Suppressor macrophage (primary cell): ENCODE results near the gene ACTL9.
"Not testable (repeated sequence)": the region's sequence is repeated elsewhere in the genome, so short reads cannot be mapped to it uniquely, and the experiment has no call there.

Experiments used
- DNase-seq, 4 experiments: peaks; one replicate each; pipeline ENCODE4 v3.0.0-alpha.2; 2020 to 2022
- total RNA-seq, 17 experiments: gene quantifications; one replicate each; lab custom pipeline; 2026; ENCODE audit warnings: mixed read lengths in 6 of 17, inconsistent platforms in 3 of 17; lab: John Stamatoyannopoulos, UW

ACTL9 gene
- total RNA-seq = 0 to 0.55 (median 0) reads per million in 17 experiments

GRCh38 chr19:8698433-8699063 is at the start of gene ACTL9:
ACTL9 (minus strand) TSS chr19:8698795; CDS start chr19:8698701, 94 bp downstream.
- DNase-seq = no peak

GRCh38 chr19:8739291-8740065 is 40.9 kb upstream of the ACTL9 start:
- not testable (repeated sequence) for DNase-seq

GRCh38 chr19:8738377-8738776 is 39.8 kb upstream of the ACTL9 start:
- DNase-seq = no peak

GRCh38 chr19:8731428-8732169 is 33.0 kb upstream of the ACTL9 start:
- DNase-seq = no peak

GRCh38 chr19:8724276-8724675 is 25.7 kb upstream of the ACTL9 start:
- no peak for DNase-seq

- DNase-seq = no peak
Measured at GRCh38 chr19:8722032-8722431, 23.4 kb upstream of the ACTL9 start.

GRCh38 chr19:8721334-8721733 is 22.7 kb upstream of the ACTL9 start, which contains the start of gene OR2Z1:
OR2Z1 (plus strand) TSS chr19:8721634; CDS start chr19:8731029, 9,395 bp downstream.
- no peak for DNase-seq

GRCh38 chr19:8710337-8710736 is 11.7 kb upstream of the ACTL9 start:
- DNase-seq = not testable (repeated sequence)

GRCh38 chr19:8705742-8706141 is 7.1 kb upstream of the ACTL9 start:
- no peak for DNase-seq

GRCh38 chr19:8705304-8705703 is 6.7 kb upstream of the ACTL9 start:
- DNase-seq = not testable (repeated sequence)

- no peak for DNase-seq
Measured at GRCh38 chr19:8703223-8703622, 4.6 kb upstream of the ACTL9 start.

GRCh38 chr19:8702350-8702749 is 3.8 kb upstream of the ACTL9 start:
- DNase-seq = peak; percentile 72 to 89 (median 86)

GRCh38 chr19:8700956-8701355 is 2.4 kb upstream of the ACTL9 start:
- peak in 2 of 4 experiments; percentile 41 to 51 for DNase-seq

GRCh38 chr19:8699908-8700307 is 1.3 kb upstream of the ACTL9 start:
- DNase-seq = no peak

GRCh38 chr19:8697671-8698432 is 743 bp downstream of the ACTL9 start:
- DNase-seq = peak in 2 of 4 experiments; percentile 28 to 37

- no peak for DNase-seq
Measured at GRCh38 chr19:8696993-8697392, 1.6 kb downstream of the ACTL9 start.

GRCh38 chr19:8695911-8696310 is 2.7 kb downstream of the ACTL9 start:
- DNase-seq = no peak

- no peak for DNase-seq
Measured at GRCh38 chr19:8695501-8695900, 3.1 kb downstream of the ACTL9 start.

GRCh38 chr19:8690753-8691539 is 7.6 kb downstream of the ACTL9 start:
- DNase-seq = no peak

- DNase-seq = no peak
Measured at GRCh38 chr19:8688930-8689329, 9.7 kb downstream of the ACTL9 start.

- peak; percentile 17 to 65 (median 50) for DNase-seq
Measured at GRCh38 chr19:8686549-8686948, 12.0 kb downstream of the ACTL9 start.
